Type B pancreatic cell (in vitro differentiated cells): ENCODE results near the gene MICALL2. TPM values are rescaled to one million over a fixed set of nuclear protein-coding genes. Genes with fewer than 3 reads are reported as not detected.

ENCODE experiments used
- DNase-seq: peaks from one replicate; pipeline ENCODE4 v3.0.0; 2021; ENCODE audit warnings: mixed read lengths; ENCODE audit not compliant: unreplicated experiment; ENCODE audit errors: extremely low spot score
- H3K27ac Mint-ChIP-seq: 2 replicates; pipeline ENCODE4 v1.8.0; 2021; ENCODE audit warnings: mild to moderate bottlenecking, mixed read lengths
- H3K27me3 Mint-ChIP-seq: 2 replicates; pipeline ENCODE4 v1.8.0; 2021; ENCODE audit warnings: mixed read lengths
- H3K36me3 Mint-ChIP-seq: 2 replicates; pipeline ENCODE4 v1.8.0; 2021; ENCODE audit warnings: mixed read lengths
- H3K4me1 Mint-ChIP-seq: one replicate; pipeline ENCODE4 v1.8.0; 2021; ENCODE audit warnings: mixed read lengths; ENCODE audit not compliant: unreplicated experiment
- H3K4me3 Mint-ChIP-seq: 2 replicates; pipeline ENCODE4 v1.8.0; 2021; ENCODE audit warnings: mild to moderate bottlenecking, mixed read lengths
- H3K9me3 Mint-ChIP-seq: 2 replicates; pipeline ENCODE4 v1.8.0; 2021; ENCODE audit warnings: mixed read lengths
- CTCF ChIP-seq: fragments of 200-600 bp; sonication (generic); conservative IDR thresholded peaks from 2 replicates; pipeline ENCODE4 v1.5.0; 2021; ENCODE audit warnings: antibody characterized with exemption, mild to moderate bottlenecking
- total RNA-seq: library from RNA; stranded (reverse); gene quantifications from 2 replicates; pipeline ENCODE4 v1.2.1, GENCODE V29; 2021; ENCODE audit warnings: low replicate concordance

MICALL2 gene
- total RNA-seq, 1 donor from 2014 or later, result 12.3 TPM

GRCh38 chr7:1457949-1458682 is 1.2 kb downstream of the MICALL2 start:
- H3K4me1 Mint-ChIP-seq, result peaks cover 15% of the 10 kb centered on the region
- no peak for DNase-seq
- no peak overlapping the region for H3K27ac Mint-ChIP-seq

GRCh38 chr7:1457059-1457948 is 2.0 kb downstream of the MICALL2 start:
- no peak for DNase-seq
- no peak overlapping the region for H3K27ac Mint-ChIP-seq
- H3K4me3 Mint-ChIP-seq, result peak overlapping the region; percentile 52
- no peaks in the 10 kb centered on the region for H3K9me3 Mint-ChIP-seq
- no peak for TF ChIP-seq CTCF
- peaks cover 19% of the 10 kb centered on the region for H3K4me1 Mint-ChIP-seq
- H3K27me3 Mint-ChIP-seq, result no peaks in the 10 kb centered on the region
- no peaks in the 10 kb centered on the region for H3K36me3 Mint-ChIP-seq

More at GRCh38 chr7:1457949-1458682, 1.2 kb downstream of the MICALL2 start:
- H3K27me3 Mint-ChIP-seq, result no peaks in the 10 kb centered on the region
- peak overlapping the region; percentile 73 for H3K4me3 Mint-ChIP-seq
- H3K36me3 Mint-ChIP-seq, result no peaks in the 10 kb centered on the region
- H3K9me3 Mint-ChIP-seq, result no peaks in the 10 kb centered on the region
- no peak for TF ChIP-seq CTCF

- no peaks in the 10 kb centered on the region for H3K9me3 Mint-ChIP-seq
- no peaks in the 10 kb centered on the region for H3K36me3 Mint-ChIP-seq
- no peak overlapping the region for H3K27ac Mint-ChIP-seq
- H3K4me1 Mint-ChIP-seq, result peaks cover 12% of the 10 kb centered on the region
- no peak for TF ChIP-seq CTCF
- no peak for DNase-seq
- H3K4me3 Mint-ChIP-seq, result no peak overlapping the region
- H3K27me3 Mint-ChIP-seq, result no peaks in the 10 kb centered on the region
These were observed 3.3 kb downstream of the MICALL2 start for GRCh38 chr7:1455955-1456354.

GRCh38 chr7:1455241-1455939 is 3.9 kb downstream of the MICALL2 start:
- peaks cover 12% of the 10 kb centered on the region for H3K4me1 Mint-ChIP-seq

More at GRCh38 chr7:1455241-1455939, 3.9 kb downstream of the MICALL2 start:
- no peak for TF ChIP-seq CTCF
- Mint-ChIP-seq H3K4me3 (no peak overlapping the region), H3K9me3 (no peaks in the 10 kb centered on the region), H3K27ac (no peak overlapping the region), H3K27me3 (no peaks in the 10 kb centered on the region), H3K36me3 (no peaks in the 10 kb centered on the region)
- no peak for DNase-seq
